Measurements from ENCODE around the gene PLCH1. TPM values are rescaled to one million over a fixed set of nuclear protein-coding genes. Genes with fewer than 3 reads are reported as not detected.

The PLCH1 gene
- total and polyA plus RNA-seq, 10 of the 15 experiments (the other 5 are each of a cell fraction or from before 2014, with no cell fraction given): 0.03 to 0.22 (median 0.04) TPM; not detected in 5

DNA sequence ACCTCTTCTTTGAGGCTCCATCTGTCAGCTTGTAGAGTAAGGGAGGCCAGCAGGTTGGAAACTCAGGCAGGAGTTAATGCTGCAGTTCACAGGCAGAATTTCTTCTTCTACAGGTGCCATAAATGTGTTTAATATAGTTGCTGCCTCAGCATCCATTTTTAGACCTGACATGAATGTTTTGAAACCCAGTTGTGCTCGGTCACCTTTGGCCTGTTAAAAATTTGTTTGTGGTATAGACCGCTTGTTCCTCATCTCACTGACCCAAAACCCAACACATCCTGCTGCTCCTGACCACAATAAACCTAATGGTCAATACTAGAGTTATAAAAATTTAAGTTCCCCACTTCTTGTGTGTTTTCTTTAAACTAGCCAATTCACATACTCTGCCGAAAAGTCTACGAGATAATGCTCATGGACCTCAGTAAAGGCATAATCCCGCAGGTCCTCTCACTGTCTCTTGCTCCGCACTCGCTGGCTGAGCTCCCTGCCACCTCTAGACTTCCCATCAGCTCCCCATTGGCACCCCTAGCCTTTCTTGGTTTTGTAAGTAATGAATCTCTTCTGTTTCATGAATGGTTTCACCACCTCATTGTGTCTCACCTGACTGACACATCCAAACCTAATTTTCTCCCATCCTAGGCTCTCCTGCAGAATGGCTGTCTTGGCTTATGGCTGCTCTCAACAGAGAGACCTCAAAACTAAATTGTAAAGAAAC, 312.9 kb downstream of the PLCH1 start:
- Histone ChIP-seq H3K36me3 (ENCODE audit: control insufficient read depth in 2 of 2, insufficient read depth in 2 of 2, low read length in 1 of 2) (no peaks in the 10 kb centered on the region), H3K4me1 (ENCODE audit: control insufficient read depth, insufficient read depth, low read length) (no peaks in the 10 kb centered on the region), H3K79me2 (ENCODE audit: control insufficient read depth, insufficient read depth, low read length) (no peaks in the 10 kb centered on the region), H3K4me2 (ENCODE audit: control insufficient read depth, insufficient read depth) (no peak overlapping the region), H3K27ac (ENCODE audit: control insufficient read depth, insufficient read depth) (no peak overlapping the region), H3K27me3 (replicated peaks in 1 of 2; ENCODE audit: control insufficient read depth in 2 of 2, insufficient read depth in 2 of 2, low read length in 1 of 2) (no peaks in the 10 kb centered on the region), H2AFZ (ENCODE audit: control insufficient read depth, low read depth, low read length) (no peak overlapping the region), H3K9ac (ENCODE audit: control insufficient read depth, insufficient read depth, low read length) (no peak overlapping the region), H4K20me1 (ENCODE audit: control insufficient read depth, insufficient read depth) (no peaks in the 10 kb centered on the region), H3K4me3 (no peak overlapping the region), H3K9me3 (replicated peaks; ENCODE audit: control insufficient read depth, insufficient read depth, low read length) (no peaks in the 10 kb centered on the region)
- no peak for TF ChIP-seq LARP7 (IDR thresholded peaks at IDR 0.05)
- TF ChIP-seq MEF2B (IDR thresholded peaks at IDR 0.05; ENCODE audit: partially characterized antibody, poor library complexity, severe bottlenecking): no peak
- TF ChIP-seq ZNF274 (IDR thresholded peaks at IDR 0.05; ENCODE audit: insufficient read depth, insufficient read length): no peak
- TF ChIP-seq BCL3 (IDR thresholded peaks at IDR 0.05; ENCODE audit: borderline replicate concordance, insufficient read depth, low read depth, low read length, poor library complexity, severe bottlenecking): no peak
- no peak for TF ChIP-seq CBX5 (IDR thresholded peaks at IDR 0.05; ENCODE audit: low read depth)
- TF ChIP-seq RBBP5 (conservative IDR thresholded peaks at IDR 0.05): no peak
- TF ChIP-seq NFXL1 (IDR thresholded peaks at IDR 0.05; ENCODE audit: borderline replicate concordance): no peak
- no peak for TF ChIP-seq BMI1 (IDR thresholded peaks at IDR 0.05; ENCODE audit: borderline replicate concordance)
- TF ChIP-seq ATF7 (IDR thresholded peaks at IDR 0.05; ENCODE audit: low read depth): no peak
- in situ Hi-C loops (cut with MboI): no loop called here
- WGBS (ENCODE audit: insufficient coverage, insufficient replicate concordance, low lambda C conversion rate, missing lambda C conversion rate): 10% methylated on average over 7 of the region's 7 CpGs
- ChIA-PET RAD21 (ENCODE audit: unreplicated experiment) (no interaction called here), CTCF (no interaction called here), POLR2A (no interaction called here), SMC1A (ENCODE audit: uncharacterized antibody, unreplicated experiment) (interaction anchor here (1.8 kb wide), 1 partner anchor 10 kb away, joined by 5 read pairs; no protein-coding TSS in a partner anchor)
- BruUV-seq (replicated peaks): no TSS peak
- FAIRE-seq (no peak), DNase-seq (ENCODE audit: low read depth, low spot score) (no peak), ATAC-seq (no peak)
- intact Hi-C loops (cut with micrococcal nuclease; ENCODE audit: unreplicated experiment): no loop called here
